Transverse colon (tissue), 3 donors: ENCODE results near the gene TINAG.

Source experiments
- EP300 ChIP-seq: sonication (generic); formaldehyde crosslinking; IDR thresholded peaks from one replicate; pipeline ENCODE4 v1.6.1; 2017; ENCODE audit warnings: antibody characterized with exemption, low read depth
- POLR2A ChIP-seq: fragments of 450-650 bp; IDR thresholded peaks from one replicate; pipeline ENCODE4 v1.6.1; 2016; ENCODE audit warnings: antibody characterized with exemption, mild to moderate bottlenecking, moderate library complexity
- TF ChIP-seq, protein P1 (sequence below), 5 experiments: fragments of 200-600 bp in 3 of 5; fragments of 450-650 bp in 2 of 5; sonication (generic) in 3 of 5; IDR thresholded peaks; 1 replicate in 2 of 5; 2 replicates in 3 of 5; pipeline ENCODE4 v1.5.1; 2016 to 2017; ENCODE audit warnings: antibody characterized with exemption in 5 of 5, inconsistent platforms in 3 of 5, mild to moderate bottlenecking in 2 of 5, moderate library complexity in 1 of 5

DNA sequence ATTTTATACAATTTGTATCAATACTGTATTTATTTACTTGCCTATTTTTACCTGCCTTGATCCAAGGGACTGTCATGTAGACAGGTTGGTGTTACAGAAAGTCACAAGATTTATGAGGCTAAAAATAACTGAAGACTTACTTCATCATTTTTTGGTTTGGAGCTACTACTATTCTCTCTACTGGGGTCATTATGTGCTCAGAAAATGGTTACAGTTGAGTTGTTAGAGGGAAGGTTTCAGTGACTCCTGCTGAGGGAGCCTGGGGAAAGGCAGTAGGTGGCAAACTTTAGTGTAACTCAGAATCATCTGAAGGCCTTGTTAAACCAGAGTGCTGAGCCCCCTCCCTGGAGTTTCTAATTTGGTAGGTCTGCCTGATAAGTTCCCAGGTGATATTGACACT, 118.8 kb downstream of the TINAG start:
- TF ChIP-seq POLR2A, result no peak
- TF ChIP-seq, protein P1, sequence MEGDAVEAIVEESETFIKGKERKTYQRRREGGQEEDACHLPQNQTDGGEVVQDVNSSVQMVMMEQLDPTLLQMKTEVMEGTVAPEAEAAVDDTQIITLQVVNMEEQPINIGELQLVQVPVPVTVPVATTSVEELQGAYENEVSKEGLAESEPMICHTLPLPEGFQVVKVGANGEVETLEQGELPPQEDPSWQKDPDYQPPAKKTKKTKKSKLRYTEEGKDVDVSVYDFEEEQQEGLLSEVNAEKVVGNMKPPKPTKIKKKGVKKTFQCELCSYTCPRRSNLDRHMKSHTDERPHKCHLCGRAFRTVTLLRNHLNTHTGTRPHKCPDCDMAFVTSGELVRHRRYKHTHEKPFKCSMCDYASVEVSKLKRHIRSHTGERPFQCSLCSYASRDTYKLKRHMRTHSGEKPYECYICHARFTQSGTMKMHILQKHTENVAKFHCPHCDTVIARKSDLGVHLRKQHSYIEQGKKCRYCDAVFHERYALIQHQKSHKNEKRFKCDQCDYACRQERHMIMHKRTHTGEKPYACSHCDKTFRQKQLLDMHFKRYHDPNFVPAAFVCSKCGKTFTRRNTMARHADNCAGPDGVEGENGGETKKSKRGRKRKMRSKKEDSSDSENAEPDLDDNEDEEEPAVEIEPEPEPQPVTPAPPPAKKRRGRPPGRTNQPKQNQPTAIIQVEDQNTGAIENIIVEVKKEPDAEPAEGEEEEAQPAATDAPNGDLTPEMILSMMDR (IDR thresholded peaks at IDR 0.05), result no peak
- no peak for TF ChIP-seq EP300
